ENCODE measurements around the gene MVD.
A peak's percentile ranks its signal among the peaks of the same experiment; 100 is the strongest.

MVD gene

DNA sequence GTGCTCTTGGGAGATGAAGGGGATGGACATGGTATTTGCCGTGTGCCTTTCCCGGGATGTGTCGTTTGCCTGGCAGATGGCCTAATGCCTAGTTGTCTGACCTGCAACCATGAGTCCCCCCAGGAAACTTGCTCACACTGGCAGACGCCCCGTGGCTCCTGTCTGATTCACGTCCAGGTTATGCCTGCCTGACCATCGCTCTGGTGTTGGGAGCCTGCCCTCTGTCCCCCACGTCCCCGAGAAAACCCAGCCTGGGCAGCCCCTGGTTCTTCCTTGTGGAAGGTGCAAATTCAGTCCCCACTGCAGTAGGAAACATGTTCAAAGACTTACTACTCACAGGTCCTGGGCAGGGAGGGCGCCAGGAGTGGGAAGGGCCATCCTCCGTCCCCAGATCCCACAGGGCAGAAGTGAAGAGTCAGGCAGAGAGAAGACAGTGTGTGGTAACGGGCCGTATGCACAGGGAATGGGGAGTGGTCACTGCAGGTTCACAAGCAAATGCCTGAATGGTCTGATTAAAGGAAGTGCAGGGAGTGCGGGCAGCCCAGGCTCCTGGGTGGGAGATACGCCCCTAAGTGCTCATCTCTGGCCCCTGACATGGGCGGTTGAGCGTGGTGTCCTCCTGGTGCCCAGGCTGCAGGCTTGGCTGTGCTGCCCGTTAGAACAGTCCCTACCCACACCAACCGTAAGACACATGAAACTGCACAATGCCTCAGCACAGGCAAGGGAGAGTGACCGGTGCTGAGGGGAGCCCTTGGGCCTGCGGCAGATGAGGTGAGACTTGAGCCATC lies 27.6 kb upstream of the MVD start:
- no peak overlapping the region for H3K4me3 ChIP-seq (ENCODE audit: low read depth in 1 of 5, low read length in 5 of 5)
- peaks cover 0 to 3% (median 0%) of the 10 kb centered on the region in 5 donors for H3K36me3 ChIP-seq (ENCODE audit: control insufficient read depth in 5 of 5, insufficient read depth in 5 of 5, low read length in 5 of 5)
- no peak overlapping the region for H3K27ac ChIP-seq (ENCODE audit: low read depth, low read length)
- no peaks in the 10 kb centered on the region for H3K9me3 ChIP-seq (ENCODE audit: control insufficient read depth in 5 of 5, low read length in 5 of 5)
- H3K27me3 ChIP-seq (ENCODE audit: control insufficient read depth in 5 of 5, insufficient read depth in 4 of 5, low read length in 5 of 5): peaks cover 19 to 34% (median 28%) of the 10 kb centered on the region in 5 donors
- H3K4me1 ChIP-seq (ENCODE audit: control insufficient read depth in 5 of 5, insufficient read depth in 5 of 5, low read length in 5 of 5): peaks cover 0 to 29% (median 18%) of the 10 kb centered on the region in 5 donors
- H3K9ac ChIP-seq (ENCODE audit: low read length in 5 of 5): no peak overlapping the region

DNA sequence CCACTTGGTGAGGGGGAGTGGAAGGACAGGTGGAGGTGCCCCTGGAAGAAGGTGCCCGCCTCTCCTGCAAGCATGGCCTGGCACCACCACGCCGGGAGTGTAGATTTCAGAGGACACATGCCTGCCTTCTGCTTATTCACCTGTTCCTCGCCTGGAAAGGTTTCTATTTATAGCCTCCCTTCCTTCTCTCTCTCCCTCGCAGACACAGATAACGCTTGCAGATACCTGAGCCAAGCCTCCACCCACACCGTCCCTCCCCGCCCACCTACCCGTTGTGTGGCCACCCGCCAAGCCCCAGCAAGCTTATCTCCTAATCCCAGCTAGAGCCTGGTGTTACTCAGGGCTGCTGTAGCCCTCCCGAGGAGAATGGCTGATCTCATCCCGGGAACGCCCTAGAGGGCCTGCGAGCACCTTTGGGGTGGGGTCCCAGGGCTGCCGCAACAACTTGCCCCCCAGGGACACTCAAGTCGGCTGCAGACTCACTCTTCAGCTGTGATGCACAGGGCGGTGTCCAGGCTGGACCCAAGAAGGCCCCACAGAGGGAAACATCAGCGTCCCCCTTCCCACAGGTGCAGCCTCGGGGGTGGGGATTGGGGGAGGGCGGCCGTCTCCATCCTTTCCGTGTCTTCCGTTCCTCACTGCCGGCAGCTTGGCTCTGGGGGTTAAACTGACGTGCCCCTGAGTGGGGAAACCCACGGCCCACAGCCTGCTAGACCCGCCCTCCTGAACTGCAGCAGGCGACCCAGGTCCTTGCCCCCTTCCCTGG lies 25.3 kb upstream of the MVD start:
- no peak overlapping the region for H3K4me3 ChIP-seq (ENCODE audit: low read depth in 1 of 5, low read length in 5 of 5)
- no peak overlapping the region for H3K27ac ChIP-seq (ENCODE audit: low read depth, low read length)
- no peaks in the 10 kb centered on the region for H3K36me3 ChIP-seq (ENCODE audit: control insufficient read depth in 5 of 5, insufficient read depth in 5 of 5, low read length in 5 of 5)
- no peak overlapping the region for H3K9ac ChIP-seq (ENCODE audit: low read length in 5 of 5)
- H3K27me3 ChIP-seq (ENCODE audit: control insufficient read depth in 5 of 5, insufficient read depth in 4 of 5, low read length in 5 of 5): peaks cover 19 to 53% (median 39%) of the 10 kb centered on the region in 5 donors
- no peaks in the 10 kb centered on the region for H3K9me3 ChIP-seq (ENCODE audit: control insufficient read depth in 5 of 5, low read length in 5 of 5)
- peaks cover 0 to 38% (median 26%) of the 10 kb centered on the region in 5 donors for H3K4me1 ChIP-seq (ENCODE audit: control insufficient read depth in 5 of 5, insufficient read depth in 5 of 5, low read length in 5 of 5)

GRCh38 chr16:88687676-88688012 lies 24.8 kb upstream of the MVD start:
- Histone ChIP-seq H3K27me3 (ENCODE audit: control insufficient read depth in 5 of 5, insufficient read depth in 4 of 5, low read length in 5 of 5) (peaks cover 19 to 53% (median 39%) of the 10 kb centered on the region in 5 donors), H3K36me3 (ENCODE audit: control insufficient read depth in 5 of 5, insufficient read depth in 5 of 5, low read length in 5 of 5) (no peaks in the 10 kb centered on the region), H3K9me3 (ENCODE audit: control insufficient read depth in 5 of 5, low read length in 5 of 5) (no peaks in the 10 kb centered on the region), H3K27ac (ENCODE audit: low read depth, low read length) (no peak overlapping the region), H3K4me3 (ENCODE audit: low read depth in 1 of 5, low read length in 5 of 5) (no peak overlapping the region), H3K9ac (ENCODE audit: low read length in 5 of 5) (no peak overlapping the region), H3K4me1 (ENCODE audit: control insufficient read depth in 5 of 5, insufficient read depth in 5 of 5, low read length in 5 of 5) (peaks cover 0 to 38% (median 26%) of the 10 kb centered on the region in 5 donors)

DNA sequence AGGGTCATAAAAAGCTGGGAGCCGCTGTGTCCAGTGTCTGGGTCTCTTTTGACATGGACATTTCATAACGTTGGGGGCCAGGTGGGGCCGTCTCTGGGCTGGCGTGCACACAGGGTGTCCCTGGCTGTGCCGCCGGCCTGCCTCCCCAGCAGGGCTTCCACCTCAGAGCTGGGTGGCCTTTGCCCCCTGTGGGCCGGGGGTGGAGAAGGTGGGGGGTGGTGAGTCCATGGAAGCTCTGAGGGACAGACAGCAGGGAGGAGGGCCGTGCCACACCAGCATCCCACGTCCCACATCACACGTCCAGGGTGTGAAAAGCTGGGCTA lies 24.3 kb upstream of the MVD start:
- H3K4me3 ChIP-seq (ENCODE audit: low read depth in 1 of 5, low read length in 5 of 5): no peak overlapping the region
- peaks cover 0 to 38% (median 26%) of the 10 kb centered on the region in 5 donors for H3K4me1 ChIP-seq (ENCODE audit: control insufficient read depth in 5 of 5, insufficient read depth in 5 of 5, low read length in 5 of 5)
- no peaks in the 10 kb centered on the region for H3K9me3 ChIP-seq (ENCODE audit: control insufficient read depth in 5 of 5, low read length in 5 of 5)
- H3K36me3 ChIP-seq (ENCODE audit: control insufficient read depth in 5 of 5, insufficient read depth in 5 of 5, low read length in 5 of 5): no peaks in the 10 kb centered on the region
- H3K9ac ChIP-seq (ENCODE audit: low read length in 5 of 5): no peak overlapping the region
- peaks cover 17 to 52% (median 40%) of the 10 kb centered on the region in 5 donors for H3K27me3 ChIP-seq (ENCODE audit: control insufficient read depth in 5 of 5, insufficient read depth in 4 of 5, low read length in 5 of 5)
- no peak overlapping the region for H3K27ac ChIP-seq (ENCODE audit: low read depth, low read length)

DNA sequence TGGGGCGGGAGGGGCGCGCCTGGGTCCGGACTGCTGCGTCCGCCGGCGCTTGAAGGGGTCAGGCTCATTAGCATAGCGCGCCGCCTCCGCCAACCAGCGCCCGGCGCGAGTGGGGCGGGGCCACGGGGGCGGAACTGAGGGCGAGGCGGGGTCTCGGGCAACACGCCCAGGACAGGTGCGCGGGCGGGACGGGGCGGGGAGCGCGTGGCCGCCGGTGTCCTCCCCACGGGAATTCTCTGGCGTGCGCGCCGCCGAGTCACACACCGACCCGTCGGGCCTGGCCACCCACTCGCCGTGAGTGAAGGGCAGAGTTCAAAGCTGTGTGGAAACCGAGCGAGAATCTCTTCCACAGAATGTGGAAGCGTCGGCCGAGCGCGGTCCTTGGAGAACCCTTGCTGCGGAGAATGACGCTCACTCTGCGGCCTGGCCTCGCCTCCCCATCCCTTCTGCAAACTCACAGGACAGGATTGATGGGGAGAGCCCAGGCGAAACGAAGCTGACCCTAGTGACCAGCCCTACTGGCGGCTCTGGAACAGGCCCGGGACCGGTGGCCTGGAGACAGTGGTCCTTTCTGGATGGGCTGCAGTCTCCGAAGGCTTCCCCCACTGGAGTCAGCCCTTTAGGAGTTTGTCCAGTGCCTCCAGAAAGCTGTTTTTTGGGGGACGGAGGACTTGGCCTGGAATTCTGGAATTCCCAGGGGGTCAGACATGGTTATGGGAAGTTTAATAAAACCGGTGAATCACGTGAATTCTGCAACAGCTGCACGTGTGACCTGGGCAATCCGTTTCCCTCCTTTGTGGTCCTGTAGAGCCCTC lies 23.8 kb upstream of the MVD start, which contains the start of gene SNAI3:
Gene SNAI3, minus strand, starts transcription at position 69 of the 815 bp plus-strand sequence. CDS start 101 bp downstream, outside the sequence.
- H3K27me3 ChIP-seq (ENCODE audit: control insufficient read depth in 5 of 5, insufficient read depth in 4 of 5, low read length in 5 of 5): peaks cover 20 to 55% (median 46%) of the 10 kb centered on the region in 5 donors
- no peaks in the 10 kb centered on the region for H3K9me3 ChIP-seq (ENCODE audit: control insufficient read depth in 5 of 5, low read length in 5 of 5)
- no peaks in the 10 kb centered on the region for H3K36me3 ChIP-seq (ENCODE audit: control insufficient read depth in 5 of 5, insufficient read depth in 5 of 5, low read length in 5 of 5)
- H3K27ac ChIP-seq (ENCODE audit: low read depth, low read length): no peak within 1 kb of the TSS
- peak within 1 kb of the TSS in 3 of 5 donors; percentile 35 to 41 (median 39) for H3K9ac ChIP-seq (ENCODE audit: low read length in 5 of 5)
- H3K4me1 ChIP-seq (ENCODE audit: control insufficient read depth in 5 of 5, insufficient read depth in 5 of 5, low read length in 5 of 5): peaks cover 0 to 40% (median 30%) of the 10 kb centered on the region in 5 donors
- H3K4me3 ChIP-seq (ENCODE audit: low read depth in 1 of 5, low read length in 5 of 5): peak within 1 kb of the TSS in 4 of 5 donors; percentile 47 to 68 (median 57)

GRCh38 chr16:88686062-88686438 lies 23.2 kb upstream of the MVD start:
- H3K4me1 ChIP-seq (ENCODE audit: control insufficient read depth in 5 of 5, insufficient read depth in 5 of 5, low read length in 5 of 5): peaks cover 0 to 40% (median 34%) of the 10 kb centered on the region in 5 donors
- no peaks in the 10 kb centered on the region for H3K9me3 ChIP-seq (ENCODE audit: control insufficient read depth in 5 of 5, low read length in 5 of 5)
- peak overlapping the region in 4 of 5 donors; percentile 47 to 68 (median 57) for H3K4me3 ChIP-seq (ENCODE audit: low read depth in 1 of 5, low read length in 5 of 5)
- peak overlapping the region in 2 of 5 donors; percentile 39 to 41 for H3K9ac ChIP-seq (ENCODE audit: low read length in 5 of 5)
- no peaks in the 10 kb centered on the region for H3K36me3 ChIP-seq (ENCODE audit: control insufficient read depth in 5 of 5, insufficient read depth in 5 of 5, low read length in 5 of 5)
- H3K27ac ChIP-seq (ENCODE audit: low read depth, low read length): no peak overlapping the region
- peaks cover 20 to 59% (median 48%) of the 10 kb centered on the region in 5 donors for H3K27me3 ChIP-seq (ENCODE audit: control insufficient read depth in 5 of 5, insufficient read depth in 4 of 5, low read length in 5 of 5)

GRCh38 chr16:88685156-88686061 lies 22.5 kb upstream of the MVD start:
- H3K9ac ChIP-seq (ENCODE audit: low read length in 5 of 5): peak overlapping the region in 3 of 5 donors; percentile 30 to 41 (median 39)
- peak overlapping the region in 3 of 5 donors; percentile 53 to 68 (median 61) for H3K4me3 ChIP-seq (ENCODE audit: low read depth in 1 of 5, low read length in 5 of 5)
- no peaks in the 10 kb centered on the region for H3K9me3 ChIP-seq (ENCODE audit: control insufficient read depth in 5 of 5, low read length in 5 of 5)
- no peaks in the 10 kb centered on the region for H3K36me3 ChIP-seq (ENCODE audit: control insufficient read depth in 5 of 5, insufficient read depth in 5 of 5, low read length in 5 of 5)
- H3K27me3 ChIP-seq (ENCODE audit: control insufficient read depth in 5 of 5, insufficient read depth in 4 of 5, low read length in 5 of 5): peaks cover 21 to 60% (median 44%) of the 10 kb centered on the region in 5 donors
- H3K27ac ChIP-seq (ENCODE audit: low read depth, low read length): no peak overlapping the region
- H3K4me1 ChIP-seq (ENCODE audit: control insufficient read depth in 5 of 5, insufficient read depth in 5 of 5, low read length in 5 of 5): peaks cover 0 to 42% (median 34%) of the 10 kb centered on the region in 5 donors

- Histone ChIP-seq H3K4me3 (ENCODE audit: low read depth in 1 of 5, low read length in 5 of 5) (no peak overlapping the region), H3K27ac (ENCODE audit: low read depth, low read length) (no peak overlapping the region), H3K36me3 (ENCODE audit: control insufficient read depth in 5 of 5, insufficient read depth in 5 of 5, low read length in 5 of 5) (no peaks in the 10 kb centered on the region), H3K9ac (ENCODE audit: low read length in 5 of 5) (no peak overlapping the region), H3K27me3 (ENCODE audit: control insufficient read depth in 5 of 5, insufficient read depth in 4 of 5, low read length in 5 of 5) (peaks cover 22 to 56% (median 40%) of the 10 kb centered on the region in 5 donors), H3K9me3 (ENCODE audit: control insufficient read depth in 5 of 5, low read length in 5 of 5) (no peaks in the 10 kb centered on the region), H3K4me1 (ENCODE audit: control insufficient read depth in 5 of 5, insufficient read depth in 5 of 5, low read length in 5 of 5) (peaks cover 0 to 42% (median 34%) of the 10 kb centered on the region in 5 donors)
Observed at GRCh38 chr16:88684569-88685155, 21.8 kb upstream of the MVD start.
